NK-92 (cell line): Measurements from ENCODE around the gene FAM78B.

Experiments used
- DNase-seq: peaks from one replicate; lab custom pipeline; 2025; ENCODE audit not compliant: unreplicated experiment; lab: John Stamatoyannopoulos, UW

The FAM78B gene

GRCh38 chr1:166166698-166167571 lies at the start of gene FAM78B:
FAM78B (minus strand) TSS chr1:166167001; CDS start chr1:166166248, 753 bp downstream.
- DNase-seq: no peak

DNA sequence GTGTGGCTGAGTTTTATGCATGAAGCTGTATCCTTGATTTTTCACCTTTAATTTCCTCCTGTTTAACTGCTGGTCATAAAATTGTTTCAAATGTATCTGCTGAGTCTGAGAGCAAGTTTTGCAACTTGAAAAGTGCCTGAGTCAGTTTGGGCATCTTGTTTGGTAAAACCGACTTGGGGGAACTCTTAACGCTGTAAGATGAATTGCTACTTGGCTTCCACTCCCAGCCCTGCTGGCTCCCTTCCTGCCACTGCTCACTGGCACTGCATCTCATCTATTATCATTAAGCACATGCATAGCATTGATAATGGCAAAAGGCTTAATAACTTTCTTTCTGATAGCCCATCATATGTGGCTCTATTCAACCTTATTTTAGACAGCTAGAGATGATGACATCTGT lies 35.7 kb upstream of the FAM78B start:
- no peak for DNase-seq

- no peak for DNase-seq
Observed at GRCh38 chr1:166200743-166201142, 33.9 kb upstream of the FAM78B start.

GRCh38 chr1:166197597-166197996 lies 30.8 kb upstream of the FAM78B start:
- DNase-seq: no peak

DNA sequence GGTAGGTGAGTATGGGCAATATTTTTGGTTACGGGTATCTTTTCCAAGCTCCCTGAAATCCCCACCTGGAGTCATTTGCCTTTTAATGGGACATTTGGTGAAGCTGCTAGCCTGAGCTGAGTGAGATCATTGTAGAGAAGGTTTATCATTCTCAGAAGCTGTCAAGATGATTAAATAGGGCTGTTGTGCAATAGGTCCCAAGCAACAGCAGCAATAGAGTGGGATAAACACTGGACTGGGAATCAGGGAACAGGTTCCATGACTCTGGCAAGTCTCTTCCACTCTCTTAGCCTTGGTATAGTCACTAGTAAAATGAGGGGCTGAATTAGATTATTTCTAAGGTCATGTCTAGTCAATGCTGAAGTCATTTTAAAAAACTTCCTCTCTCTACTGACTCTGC lies 30.3 kb upstream of the FAM78B start:
- DNase-seq: no peak

DNA sequence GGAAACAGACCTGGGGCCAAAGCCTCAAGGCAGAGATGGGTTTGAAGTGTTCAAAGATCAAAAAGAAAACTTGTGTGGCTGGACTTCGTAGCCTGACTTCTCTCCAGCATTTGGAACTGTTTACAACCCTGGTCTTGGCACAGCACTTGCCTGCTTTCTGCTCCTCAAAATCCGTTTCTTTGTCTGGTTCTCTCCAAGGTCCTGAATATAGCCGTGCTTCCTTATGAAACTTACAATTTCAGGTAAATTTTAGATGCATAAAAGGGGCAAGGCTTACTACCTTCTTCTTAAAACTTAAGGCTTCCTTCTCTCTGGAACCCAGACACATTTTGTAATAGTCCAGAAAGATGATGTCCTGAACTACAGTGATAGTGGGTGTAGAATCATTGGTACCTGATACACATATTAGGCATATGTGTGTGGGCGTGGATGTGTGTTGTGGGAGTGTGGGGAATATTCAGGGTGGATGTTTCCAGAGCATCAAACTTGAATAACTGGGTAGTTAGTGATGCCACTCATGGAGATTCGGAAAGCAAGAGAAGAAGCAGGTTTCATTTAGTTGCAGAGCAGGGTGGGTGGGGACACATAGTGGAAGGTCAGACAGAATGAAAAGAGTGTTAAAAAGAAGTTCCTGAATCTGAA lies 26.4 kb upstream of the FAM78B start:
- no peak for DNase-seq

GRCh38 chr1:166190400-166190799 lies 23.6 kb upstream of the FAM78B start:
- DNase-seq: no peak

DNA sequence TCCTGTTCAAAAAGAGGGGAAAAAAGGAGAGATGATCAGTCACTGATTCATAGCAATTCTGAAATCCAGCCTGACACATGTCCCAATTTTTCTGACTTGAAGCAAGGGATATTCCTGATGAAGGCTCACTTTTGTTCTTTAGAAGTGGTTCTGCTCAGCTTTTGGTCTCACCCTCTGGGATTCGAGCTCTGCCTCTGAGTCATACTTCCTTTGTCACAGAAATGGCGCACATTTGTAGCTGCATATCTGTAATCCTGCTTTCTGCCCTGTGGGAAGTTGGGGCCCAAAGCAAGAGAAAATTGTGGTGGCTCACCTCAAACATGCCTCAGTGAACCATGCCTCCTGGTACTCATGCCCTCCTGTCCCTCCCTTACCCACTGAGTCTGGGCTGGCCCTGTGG lies 22.3 kb upstream of the FAM78B start:
- DNase-seq: no peak

GRCh38 chr1:166185526-166185925 lies 18.7 kb upstream of the FAM78B start:
- no peak for DNase-seq

DNA sequence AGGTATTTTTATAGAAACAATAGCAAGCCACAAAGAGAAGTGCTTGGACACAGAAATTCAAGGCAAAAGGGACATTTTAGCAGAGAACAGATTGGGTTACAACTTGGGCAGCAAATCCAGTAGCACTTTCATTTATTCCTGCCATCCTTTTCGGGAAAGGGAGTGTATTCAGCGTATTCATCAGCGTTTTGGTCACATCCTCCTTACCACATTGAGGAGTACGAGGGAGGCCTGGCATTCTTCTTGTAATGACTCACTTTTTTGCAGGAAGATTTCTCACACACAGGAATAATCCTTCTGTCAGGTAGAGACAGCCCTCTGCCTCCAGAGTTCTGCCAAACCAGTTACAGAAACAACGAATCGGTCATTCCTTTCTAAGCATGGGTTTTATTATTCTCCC lies 18.1 kb upstream of the FAM78B start:
- no peak for DNase-seq

GRCh38 chr1:166184012-166184411 lies 17.2 kb upstream of the FAM78B start:
- no peak for DNase-seq

GRCh38 chr1:166182281-166182680 lies 15.5 kb upstream of the FAM78B start:
- DNase-seq: no peak

DNA sequence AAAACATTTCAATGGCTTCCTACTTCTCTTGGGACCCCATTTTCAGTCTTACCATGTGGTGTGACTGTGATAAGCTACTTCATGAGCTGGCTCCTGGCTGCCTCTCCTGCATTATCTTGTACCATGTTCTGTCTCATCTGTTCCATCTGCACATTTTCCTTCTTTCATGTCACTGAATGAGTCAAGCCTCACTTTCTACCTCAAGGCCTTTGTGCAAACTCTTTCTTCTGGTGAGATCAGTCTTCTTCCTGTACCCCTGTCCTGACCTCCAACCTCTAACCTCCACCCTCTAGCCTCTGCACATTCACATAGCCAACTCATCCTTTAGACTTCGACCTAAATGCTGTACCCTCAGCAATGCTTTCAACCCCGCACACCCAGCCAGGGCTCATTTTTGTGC lies 9.6 kb upstream of the FAM78B start:
- no peak for DNase-seq

GRCh38 chr1:166175032-166175431 lies 8.2 kb upstream of the FAM78B start:
- DNase-seq: no peak

GRCh38 chr1:166174108-166174507 lies 7.3 kb upstream of the FAM78B start:
- DNase-seq: no peak

DNA sequence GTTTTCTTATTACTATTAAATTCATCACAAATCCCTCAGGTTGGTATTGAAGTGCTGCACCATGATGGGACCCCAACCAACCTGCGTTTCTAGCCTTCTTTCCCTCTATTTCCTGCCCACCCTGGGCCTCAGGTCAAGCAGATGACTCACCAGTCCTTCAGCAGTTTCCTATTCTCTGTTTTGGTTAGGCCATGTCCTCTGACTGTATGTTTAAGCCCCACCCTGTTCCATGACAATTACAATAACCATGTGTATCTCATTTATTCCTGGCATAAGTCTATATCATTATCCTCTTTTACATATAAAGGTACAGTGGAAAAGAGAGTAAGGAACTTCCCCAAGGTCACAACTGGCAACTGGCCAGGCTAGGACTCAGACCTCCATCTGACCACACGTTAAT lies 5.3 kb upstream of the FAM78B start:
- no peak for DNase-seq

- DNase-seq: no peak
Observed at GRCh38 chr1:166170726-166171125, 3.9 kb upstream of the FAM78B start.

DNA sequence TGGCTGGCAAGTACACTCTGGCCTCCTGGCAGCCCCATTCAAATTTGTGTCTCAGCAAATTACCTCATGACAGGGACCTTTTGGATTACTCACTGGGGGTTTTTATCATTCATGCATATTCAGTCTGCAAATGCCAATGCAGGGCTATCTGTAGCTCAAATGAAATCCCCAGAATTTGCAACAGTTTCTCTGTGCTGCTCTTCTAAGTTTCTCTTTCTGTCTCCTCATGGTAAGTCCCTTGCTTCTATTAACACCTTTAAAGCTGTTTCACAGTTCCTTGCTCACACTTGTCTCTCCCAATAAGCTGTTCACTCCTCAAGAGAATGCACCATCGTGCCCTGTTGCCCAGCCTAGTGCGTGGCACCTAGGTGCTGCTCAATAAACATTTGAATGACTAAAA lies 3.3 kb upstream of the FAM78B start:
- DNase-seq: no peak

DNA sequence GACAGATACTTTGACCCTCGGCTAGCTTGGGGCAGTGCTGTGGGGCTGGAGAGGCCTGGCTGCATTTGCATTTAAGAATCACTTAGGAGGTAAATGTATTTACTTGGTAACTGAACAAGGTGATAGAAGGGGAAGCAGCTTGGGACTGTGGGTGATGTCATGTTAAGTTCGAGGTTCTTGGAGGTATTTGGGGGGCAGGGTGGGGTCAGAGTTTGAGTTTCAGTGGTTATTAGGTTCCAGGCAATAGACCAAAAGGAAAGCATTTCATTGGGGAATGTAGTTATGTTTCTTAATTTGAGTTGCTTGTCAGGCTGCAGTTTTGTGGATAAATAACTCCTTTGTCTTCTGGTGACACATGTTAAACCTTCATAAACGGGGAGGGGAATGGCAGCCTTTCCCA lies 2.4 kb upstream of the FAM78B start:
- no peak for DNase-seq

GRCh38 chr1:166167572-166167925 lies 748 bp upstream of the FAM78B start:
- no peak for DNase-seq

DNA sequence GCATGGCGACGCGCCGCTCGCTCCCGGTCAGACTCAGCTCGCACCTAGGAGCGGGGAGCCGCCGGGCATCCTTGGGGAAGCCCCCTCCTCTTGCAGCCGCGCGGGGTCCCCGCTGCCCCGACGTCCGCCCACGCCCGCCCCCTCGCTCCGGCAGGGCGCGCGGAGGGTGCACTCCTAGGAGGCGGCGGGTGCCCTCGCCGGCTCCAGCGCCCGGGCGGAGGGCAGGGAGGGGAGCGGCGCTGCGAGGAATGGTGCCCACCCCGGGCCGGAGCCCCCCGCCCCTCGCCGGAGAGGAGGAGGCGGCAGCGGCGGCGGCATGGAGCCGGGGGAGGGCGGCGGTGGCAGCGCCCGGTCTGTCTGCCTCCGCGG lies 488 bp downstream of the FAM78B start:
- no peak for DNase-seq

DNA sequence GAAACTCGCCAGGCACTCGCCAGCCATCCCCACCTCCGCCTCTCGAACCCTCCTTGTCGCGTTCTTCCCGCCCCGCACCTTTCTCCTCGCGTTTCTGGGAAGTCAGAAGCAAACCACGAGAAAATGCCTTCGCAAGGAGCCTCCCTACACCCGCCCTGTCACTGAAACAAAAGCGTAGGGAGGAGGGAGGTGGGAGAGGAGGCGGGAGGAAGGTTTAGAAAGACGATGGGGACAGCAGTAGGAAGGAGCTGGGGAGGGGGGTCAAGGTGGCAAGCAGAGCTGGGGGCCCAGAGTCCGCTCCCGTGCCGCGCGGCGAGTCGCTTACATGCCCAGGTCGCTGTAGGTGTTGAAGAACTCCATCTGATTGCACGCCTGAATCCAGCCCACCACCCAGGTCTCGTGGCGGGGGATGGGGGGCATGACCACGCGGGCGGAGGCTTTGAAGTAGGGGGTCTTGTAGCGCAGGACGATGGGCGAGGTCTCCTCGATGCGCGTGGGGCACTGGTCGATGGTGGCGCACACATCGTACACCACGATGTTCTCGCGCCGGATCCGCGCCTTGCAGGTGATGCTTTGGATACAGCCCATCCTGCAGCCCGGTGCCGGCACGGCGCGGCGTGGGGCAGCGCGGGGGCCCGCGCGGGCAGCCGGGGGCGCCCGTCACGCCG lies 1.0 kb downstream of the FAM78B start:
- no peak for DNase-seq
